Left lobe of liver (tissue), 2 donors: ENCODE data around the gene PCDHA10. TPM values are rescaled to one million over a fixed set of nuclear protein-coding genes. Genes with fewer than 3 reads are reported as not detected.

ENCODE experiments used
- ATAC-seq: fragments of 200-7000 bp; cut with Tn5 transposase; one replicate; pipeline ENCODE4 v1.9.1; 2020; ENCODE audit warnings: mild to moderate bottlenecking, moderate library complexity
- DNase-seq: peaks from one replicate; pipeline ENCODE4 v3.0.0-alpha.2; 2020; ENCODE audit warnings: low spot score
- total RNA-seq: library from RNA; stranded (reverse); gene quantifications from one replicate; pipeline ENCODE4 v1.2.1, GENCODE V29; 2021
- donor health status: DM: no; HTN: no; CAD: no; lungs with moderate emphysema.
- donor health status: DM: no; HTN: yes; CAD: no.

PCDHA10 gene
- total RNA-seq, 1 donor from 2014 or later, result not detected

DNA sequence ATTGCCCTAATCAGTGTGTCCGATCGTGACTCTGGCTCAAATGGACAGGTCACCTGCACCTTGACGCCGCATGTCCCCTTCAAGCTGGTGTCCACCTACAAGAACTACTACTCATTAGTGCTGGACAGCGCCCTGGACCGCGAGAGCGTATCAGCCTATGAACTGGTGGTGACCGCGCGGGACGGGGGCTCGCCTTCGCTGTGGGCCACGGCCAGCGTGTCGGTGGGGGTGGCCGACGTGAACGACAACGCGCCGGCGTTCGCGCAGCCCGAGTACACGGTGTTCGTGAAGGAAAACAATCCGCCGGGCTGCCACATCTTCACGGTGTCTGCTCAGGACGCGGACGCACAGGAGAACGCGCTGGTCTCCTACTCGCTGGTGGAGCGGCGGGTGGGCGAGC lies 27.7 kb downstream of the PCDHA10 start:
- ATAC-seq, result no peak
- DNase-seq, result no peak

DNA sequence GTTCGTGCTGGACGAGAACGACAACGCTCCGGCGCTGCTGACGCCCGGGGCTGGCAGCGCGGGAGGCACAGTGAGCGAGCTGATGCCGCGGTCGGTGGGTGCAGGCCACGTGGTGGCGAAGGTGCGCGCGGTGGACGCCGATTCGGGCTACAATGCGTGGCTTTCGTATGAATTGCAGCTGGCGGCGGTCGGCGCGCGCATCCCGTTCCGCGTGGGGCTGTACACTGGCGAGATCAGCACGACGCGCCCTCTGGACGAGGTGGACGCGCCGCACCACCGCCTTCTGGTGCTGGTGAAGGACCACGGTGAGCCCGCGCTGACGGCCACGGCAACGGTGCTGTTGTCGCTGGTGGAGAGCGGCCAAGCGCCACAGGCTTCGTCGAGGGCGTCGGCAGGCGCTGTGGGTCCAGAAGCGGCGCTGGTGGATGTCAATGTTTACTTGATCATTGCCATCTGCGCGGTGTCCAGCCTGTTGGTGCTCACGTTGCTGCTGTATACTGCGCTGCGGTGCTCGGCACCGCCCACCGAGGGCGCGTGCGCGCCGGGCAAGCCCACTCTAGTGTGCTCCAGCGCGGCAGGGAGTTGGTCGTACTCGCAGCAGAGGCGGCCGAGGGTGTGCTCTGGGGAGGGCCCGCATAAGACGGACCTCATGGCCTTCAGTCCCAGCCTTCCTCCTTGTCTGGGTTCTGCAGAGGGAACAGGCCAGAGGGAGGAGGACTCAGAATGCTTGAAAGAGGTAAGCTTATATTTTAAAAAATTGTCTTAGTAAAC lies 28.4 kb downstream of the PCDHA10 start:
- no peak for DNase-seq
- ATAC-seq, result no peak

DNA sequence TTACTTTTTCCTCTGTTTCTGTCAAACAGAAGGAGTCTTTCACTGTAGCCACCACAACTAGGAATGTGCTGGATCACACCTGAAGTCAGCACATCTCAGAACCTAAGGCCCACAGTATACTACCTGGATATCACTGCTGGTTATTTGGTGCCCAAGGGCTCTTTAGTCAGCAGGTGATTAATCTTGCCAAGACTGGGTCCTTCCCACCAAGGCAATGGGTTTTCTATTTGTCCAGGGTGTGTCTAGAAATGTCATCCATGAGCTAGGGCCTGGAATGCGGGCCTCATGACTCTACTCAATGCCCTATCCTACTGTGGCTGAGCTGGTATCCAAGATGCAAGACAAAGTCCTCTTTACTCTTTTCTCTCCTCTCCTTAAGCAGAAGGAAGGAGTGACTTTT lies 60.6 kb downstream of the PCDHA10 start:
- DNase-seq, result no peak

More for the DNA sequence above, 60.6 kb downstream of the PCDHA10 start:
- ATAC-seq, result no peak

Other genes starting within 250 kb of the PCDHA10 start
- gene CD14, start 222.7 kb upstream of the PCDHA10 start, total RNA-seq, result 211 TPM
- gene TMCO6, start 216.4 kb upstream of the PCDHA10 start, total RNA-seq, result 15.6 TPM
- 50.5 TPM for gene NDUFA2, start 208.3 kb upstream of the PCDHA10 start, total RNA-seq
- 25.4 TPM for gene IK, start 208.1 kb upstream of the PCDHA10 start, total RNA-seq
- gene WDR55, start 191.0 kb upstream of the PCDHA10 start, total RNA-seq, result 17.8 TPM
- 1.8 TPM for gene DND1, start 182.3 kb upstream of the PCDHA10 start, total RNA-seq
- gene HARS1, start 164.5 kb upstream of the PCDHA10 start, total RNA-seq, result 48.9 TPM
- gene HARS2, start 164.4 kb upstream of the PCDHA10 start, total RNA-seq, result 12.4 TPM
- gene ZMAT2, start 155.4 kb upstream of the PCDHA10 start, total RNA-seq, result 18.0 TPM
- gene PCDHA1, start 69.8 kb upstream of the PCDHA10 start, total RNA-seq, result not detected
- gene PCDHA2, start 61.0 kb upstream of the PCDHA10 start, total RNA-seq, result not detected
- 0.05 TPM for gene PCDHA3, start 54.8 kb upstream of the PCDHA10 start, total RNA-seq
- gene PCDHA4, start 48.8 kb upstream of the PCDHA10 start, total RNA-seq, result 0.05 TPM
- not detected for gene PCDHA5, start 34.3 kb upstream of the PCDHA10 start, total RNA-seq
- gene PCDHA6, start 27.9 kb upstream of the PCDHA10 start, total RNA-seq, result not detected
- not detected for gene PCDHA7, start 21.6 kb upstream of the PCDHA10 start, total RNA-seq
- not detected for gene PCDHA8, start 14.7 kb upstream of the PCDHA10 start, total RNA-seq
- gene PCDHA9, start 7.5 kb upstream of the PCDHA10 start, total RNA-seq, result not detected
- 0.23 TPM for gene PCDHA11, start 13.1 kb downstream of the PCDHA10 start, total RNA-seq
- gene PCDHA12, start 19.4 kb downstream of the PCDHA10 start, total RNA-seq, result 0.08 TPM
- gene PCDHA13, start 26.2 kb downstream of the PCDHA10 start, total RNA-seq, result 0.28 TPM
- 0.28 TPM for gene PCDHAC1, start 70.4 kb downstream of the PCDHA10 start, total RNA-seq
- gene PCDHAC2, start 110.6 kb downstream of the PCDHA10 start, total RNA-seq, result 0.86 TPM
- not detected for gene PCDHB1, start 195.5 kb downstream of the PCDHA10 start, total RNA-seq
- gene PCDHB2, start 238.7 kb downstream of the PCDHA10 start, total RNA-seq, result 0.08 TPM
- gene PCDHB3, start 244.6 kb downstream of the PCDHA10 start, total RNA-seq, result 0.15 TPM